Thyroid gland (tissue), 4 donors: ENCODE data around the gene AMBN.

Experiments
- POLR2A ChIP-seq, 2 donors: fragments of 450-650 bp; IDR thresholded peaks; one replicate each; pipeline ENCODE4 v1.6.1; 2017; ENCODE audit warnings: antibody characterized with exemption in 2 of 2, mild to moderate bottlenecking in 2 of 2, moderate library complexity in 1 of 2
- TF ChIP-seq, protein P1 (sequence below), 6 experiments: fragments of 200-600 bp in 3 of 6; fragments of 450-650 bp in 3 of 6; sonication (generic) in 3 of 6; IDR thresholded peaks; one replicate each; pipeline ENCODE4 v1.5.1; 2016 to 2019; ENCODE audit warnings: antibody characterized with exemption in 6 of 6, mild to moderate bottlenecking in 2 of 6, inconsistent platforms in 1 of 6, moderate library complexity in 1 of 6

DNA sequence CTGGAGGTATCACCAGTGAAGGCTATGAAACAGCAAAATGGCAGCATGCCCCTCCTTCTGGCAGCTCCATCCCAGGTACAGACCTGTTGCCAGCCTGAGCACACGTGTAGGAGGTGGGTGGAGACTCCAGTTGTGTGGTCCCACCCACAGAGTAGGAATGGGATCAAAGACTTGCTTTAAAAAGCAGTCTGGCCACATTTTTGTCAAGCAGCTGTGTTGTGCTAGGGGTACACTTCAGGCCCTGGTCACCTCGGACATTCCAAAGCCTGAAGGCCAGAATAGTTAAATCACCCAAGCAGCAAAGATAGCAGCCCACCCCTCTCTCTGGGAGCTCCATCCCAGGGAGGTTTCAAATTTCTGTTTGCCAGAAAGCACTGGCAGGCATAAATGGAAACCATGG, 20.3 kb upstream of the AMBN start:
- TF ChIP-seq POLR2A (IDR thresholded peaks at IDR 0.05), result no peak
- TF ChIP-seq, protein P1, sequence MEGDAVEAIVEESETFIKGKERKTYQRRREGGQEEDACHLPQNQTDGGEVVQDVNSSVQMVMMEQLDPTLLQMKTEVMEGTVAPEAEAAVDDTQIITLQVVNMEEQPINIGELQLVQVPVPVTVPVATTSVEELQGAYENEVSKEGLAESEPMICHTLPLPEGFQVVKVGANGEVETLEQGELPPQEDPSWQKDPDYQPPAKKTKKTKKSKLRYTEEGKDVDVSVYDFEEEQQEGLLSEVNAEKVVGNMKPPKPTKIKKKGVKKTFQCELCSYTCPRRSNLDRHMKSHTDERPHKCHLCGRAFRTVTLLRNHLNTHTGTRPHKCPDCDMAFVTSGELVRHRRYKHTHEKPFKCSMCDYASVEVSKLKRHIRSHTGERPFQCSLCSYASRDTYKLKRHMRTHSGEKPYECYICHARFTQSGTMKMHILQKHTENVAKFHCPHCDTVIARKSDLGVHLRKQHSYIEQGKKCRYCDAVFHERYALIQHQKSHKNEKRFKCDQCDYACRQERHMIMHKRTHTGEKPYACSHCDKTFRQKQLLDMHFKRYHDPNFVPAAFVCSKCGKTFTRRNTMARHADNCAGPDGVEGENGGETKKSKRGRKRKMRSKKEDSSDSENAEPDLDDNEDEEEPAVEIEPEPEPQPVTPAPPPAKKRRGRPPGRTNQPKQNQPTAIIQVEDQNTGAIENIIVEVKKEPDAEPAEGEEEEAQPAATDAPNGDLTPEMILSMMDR (IDR thresholded peaks at IDR 0.05), result no peak
